Activated CD8-positive, alpha-beta memory T cell treated with anti-CD3 and anti-CD28 coated beads for 24 hours (primary cell): ENCODE results near the gene SLC39A13.

Experiments
- DNase-seq: peaks from one replicate; pipeline ENCODE4 v3.0.0-alpha.2; 2020

SLC39A13 gene

DNA sequence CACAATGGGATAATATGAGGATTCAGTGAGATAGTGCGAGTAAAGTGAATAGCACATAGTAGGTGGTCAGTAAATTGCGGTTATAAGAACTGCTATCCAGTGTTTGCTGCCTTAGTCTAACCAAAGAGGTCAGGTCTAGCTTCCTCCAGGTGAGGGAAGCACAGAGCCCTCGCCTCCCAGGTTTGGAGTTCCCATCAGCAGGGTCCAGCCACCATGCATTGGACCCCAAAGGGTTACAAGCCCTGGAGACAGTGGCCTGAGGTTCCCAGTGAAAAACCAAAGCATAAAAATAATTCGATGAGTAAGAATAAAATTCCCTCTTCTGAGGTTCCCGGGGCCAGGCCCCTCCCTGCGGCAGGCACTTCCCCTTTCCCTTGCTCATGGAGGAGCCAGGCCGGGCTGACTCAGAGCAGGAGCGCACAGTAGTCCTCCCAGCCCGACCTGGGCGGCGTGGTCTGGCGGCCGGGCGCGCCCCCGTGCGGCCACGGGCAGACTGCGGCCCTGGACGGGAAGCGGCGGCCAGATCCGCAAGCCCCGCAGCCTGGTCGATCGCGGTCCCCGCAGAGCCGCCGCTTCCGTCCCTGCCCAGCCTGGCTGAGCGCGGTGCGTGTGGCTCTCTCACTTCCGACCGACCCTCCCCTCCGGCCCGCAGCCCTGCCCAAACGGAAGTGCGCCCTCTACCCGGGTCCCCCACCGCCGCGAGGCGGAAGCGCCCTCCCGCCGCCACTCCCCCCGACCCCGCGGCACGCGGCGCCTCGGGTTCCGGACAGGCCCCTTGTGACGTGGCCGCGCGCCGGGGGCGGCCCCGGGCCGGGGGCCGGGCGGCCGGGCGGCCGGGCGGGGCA, at the start of gene SLC39A13:
TSS of gene SLC39A13 (plus strand) at position 845 of the 845 bp plus-strand sequence. CDS start 1,505 bp downstream, outside the sequence.
- DNase-seq: peak; percentile 98

DNA sequence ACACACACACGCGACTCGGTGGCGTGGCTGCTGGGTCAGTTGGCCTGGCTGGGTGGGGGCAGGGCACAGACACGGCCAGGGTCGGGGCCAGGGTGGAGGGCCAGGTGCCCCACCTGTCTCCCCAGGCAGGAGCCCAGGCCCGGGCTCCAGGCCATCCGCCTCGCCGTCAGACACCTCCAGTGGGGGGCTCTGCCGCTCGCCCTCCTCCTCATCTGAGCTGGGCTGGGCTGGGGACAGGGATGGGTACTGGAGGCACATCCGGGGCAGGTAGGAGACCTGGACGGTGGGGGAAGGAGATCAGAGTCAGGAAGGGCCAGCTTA, 49.7 kb upstream of the SLC39A13 start:
- no peak for DNase-seq

DNA sequence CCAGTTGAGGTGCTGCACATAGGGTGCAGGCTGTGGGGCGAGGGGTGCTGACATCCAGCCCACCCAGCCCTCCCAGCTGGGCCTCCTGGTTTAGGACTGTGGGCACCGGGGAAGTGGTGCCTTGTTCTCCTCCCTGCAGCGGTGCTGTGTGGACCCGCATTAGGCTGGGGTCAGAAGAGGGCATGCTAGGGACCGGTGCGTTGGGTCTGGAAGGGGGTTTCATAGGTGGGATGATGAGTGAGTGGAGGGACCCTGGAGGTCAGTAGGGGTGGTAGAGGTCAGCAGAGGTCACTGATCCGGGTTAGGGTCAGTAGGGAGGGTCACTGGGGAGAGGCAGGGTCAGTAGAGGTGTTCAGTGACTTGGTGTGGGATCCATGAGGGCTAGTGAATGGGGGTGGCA, 49.2 kb upstream of the SLC39A13 start:
- DNase-seq: no peak

DNA sequence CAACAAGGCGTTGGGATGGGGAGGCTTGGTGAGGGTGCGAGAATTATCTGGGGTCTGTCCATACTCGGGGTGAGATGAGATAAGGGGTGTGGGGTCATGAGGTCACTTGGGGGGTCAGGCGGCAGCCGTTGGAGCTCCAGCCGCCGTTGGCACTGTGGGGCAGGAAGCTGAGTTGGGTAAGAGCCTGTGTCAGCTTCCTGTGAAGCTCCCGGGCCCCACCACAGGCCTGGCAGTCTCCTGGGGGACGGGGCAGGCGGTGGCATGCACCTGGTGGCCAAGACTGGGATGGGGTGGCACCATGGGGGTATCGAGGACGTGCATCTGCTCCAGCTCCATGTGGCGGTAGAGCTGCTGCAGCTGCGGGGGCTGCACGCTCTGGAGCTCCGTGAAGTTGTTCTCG, 48.8 kb upstream of the SLC39A13 start:
- DNase-seq: no peak

DNA sequence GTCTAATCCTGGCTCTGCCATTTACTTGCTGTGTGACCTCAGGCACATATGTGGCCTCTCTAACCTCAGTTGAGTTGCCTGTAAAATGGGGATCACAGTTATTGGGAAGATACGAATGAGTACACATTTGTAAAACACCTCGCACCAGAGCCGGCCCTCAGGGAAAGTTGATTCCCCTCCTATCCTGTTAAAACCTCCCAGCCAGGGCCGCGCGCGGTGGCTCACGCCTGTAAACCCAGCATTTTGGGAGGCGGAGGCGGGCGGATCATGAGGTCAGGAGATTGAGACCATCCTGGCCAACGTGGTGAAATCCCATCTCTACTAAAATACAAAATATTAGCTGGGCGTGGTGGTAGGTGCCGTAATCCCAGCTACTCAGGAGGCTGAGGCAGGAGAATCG, 48.0 kb upstream of the SLC39A13 start:
- DNase-seq: no peak

DNA sequence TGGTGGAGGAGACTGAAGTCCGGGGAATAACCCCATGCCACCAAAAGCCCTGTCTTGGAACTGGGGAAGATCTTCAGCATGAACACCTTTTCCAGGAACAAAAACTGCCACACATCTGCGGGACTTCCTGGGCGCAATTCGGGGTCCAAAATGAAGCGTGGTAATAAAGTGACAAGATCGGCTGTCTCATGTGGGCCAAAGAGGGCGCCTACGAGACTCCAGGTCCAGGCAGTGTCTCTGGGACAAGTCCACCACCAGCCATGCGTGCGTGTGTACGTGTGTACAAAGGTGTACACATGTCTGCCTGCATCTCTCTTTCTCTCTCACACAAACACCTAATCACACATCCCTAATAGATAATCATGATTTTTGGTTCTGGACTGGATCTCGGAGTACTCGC, 47.0 kb upstream of the SLC39A13 start:
- no peak for DNase-seq

DNA sequence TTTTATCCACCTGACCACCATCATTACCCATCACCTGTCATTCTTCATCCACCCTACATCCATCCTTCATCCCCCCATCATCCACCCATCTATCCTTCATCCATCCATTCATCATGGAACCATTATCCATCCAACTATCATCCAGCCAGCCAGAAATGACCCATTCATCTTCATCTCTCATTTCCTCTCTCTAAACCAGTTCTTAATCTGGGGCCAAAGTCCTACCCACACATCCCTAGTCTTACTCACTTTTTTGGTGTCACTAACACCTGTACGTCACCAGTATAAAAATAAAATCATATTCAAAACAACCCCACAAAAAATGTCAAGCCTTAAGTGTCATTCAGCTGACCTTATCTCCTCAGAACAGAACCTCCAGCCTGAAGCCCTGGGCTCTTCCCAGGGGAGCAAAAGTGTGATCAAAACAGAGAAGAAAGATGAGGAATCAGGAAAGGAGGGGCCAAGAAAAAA, 42.3 kb upstream of the SLC39A13 start:
- no peak for DNase-seq

DNA sequence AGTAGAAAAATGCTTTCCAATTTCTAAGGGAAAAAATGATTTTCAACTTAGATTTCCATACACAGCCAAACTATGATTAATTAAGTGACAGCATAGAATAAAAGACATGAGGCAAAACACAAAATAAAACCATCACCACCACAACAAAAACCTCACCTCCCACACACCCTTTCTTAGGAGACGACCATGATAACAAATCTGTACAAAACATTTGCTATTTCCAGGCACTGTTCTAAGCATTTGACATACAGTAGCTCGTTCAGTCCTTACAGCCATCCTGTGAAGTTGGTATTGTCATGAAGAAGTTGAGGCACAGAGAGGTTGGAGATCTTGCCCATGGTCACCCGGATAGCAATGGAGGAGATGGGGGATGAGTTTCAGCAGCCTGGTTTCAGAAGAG, 38.7 kb upstream of the SLC39A13 start:
- DNase-seq: no peak

DNA sequence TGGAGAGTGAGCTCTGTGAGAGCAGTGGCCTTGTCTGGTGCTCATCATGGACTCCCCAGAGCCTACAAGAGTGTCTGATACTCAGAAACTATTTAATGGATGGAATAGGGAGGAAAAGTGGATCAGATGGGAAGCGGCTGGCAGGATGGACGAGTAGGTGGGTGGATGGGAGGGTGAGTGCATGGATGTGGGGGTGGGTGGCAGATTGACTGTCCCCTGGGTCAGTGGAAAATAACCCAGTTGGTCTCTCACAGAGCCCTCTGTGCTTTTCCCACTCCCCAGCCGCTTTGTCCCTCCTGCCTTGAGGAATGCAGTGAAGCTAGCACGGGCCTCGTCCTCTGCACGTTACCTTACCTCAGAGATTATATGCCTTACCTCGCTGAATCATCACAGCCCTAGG, 36.0 kb upstream of the SLC39A13 start:
- no peak for DNase-seq

DNA sequence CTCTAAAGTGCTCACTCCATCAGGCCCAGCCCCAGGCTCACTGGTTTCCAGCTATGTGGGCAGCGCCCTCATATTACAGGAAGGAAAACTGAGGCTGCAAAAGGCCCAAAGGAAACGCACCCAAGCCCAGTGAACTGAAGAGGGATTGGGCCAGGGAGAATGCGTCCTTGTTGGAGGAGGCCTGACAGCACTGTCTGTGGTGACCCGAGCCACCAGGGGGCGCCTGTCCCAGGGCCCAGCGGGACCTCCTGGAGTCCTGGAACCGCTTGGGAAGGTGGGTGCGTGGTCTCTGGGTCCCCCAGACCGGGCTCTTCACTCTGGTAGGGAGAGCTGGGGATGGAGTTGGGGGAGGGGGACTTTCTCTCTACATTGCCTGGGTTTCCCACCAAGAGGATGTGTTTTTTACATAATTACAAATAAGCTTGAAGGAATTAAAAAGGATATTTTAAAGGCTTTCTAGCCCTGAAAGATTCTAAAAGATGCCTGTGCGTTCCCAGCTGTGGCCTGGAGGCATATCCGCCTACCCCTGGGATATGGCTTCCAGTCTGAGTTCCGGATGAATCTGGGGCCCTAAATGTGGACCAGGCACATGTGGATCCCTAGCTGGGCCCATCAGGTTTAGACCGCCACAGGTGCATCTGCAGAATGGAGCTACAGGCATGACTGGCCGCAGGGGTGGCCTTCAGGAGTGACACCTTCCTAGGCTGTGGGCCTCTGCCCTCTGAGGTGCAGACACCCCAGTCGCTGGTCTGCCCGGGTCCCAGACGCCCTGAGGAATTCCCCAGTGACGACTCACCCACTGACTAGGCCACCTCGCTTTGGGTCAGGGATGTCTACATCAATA, 34.3 kb upstream of the SLC39A13 start:
- DNase-seq: peak; percentile 94

DNA sequence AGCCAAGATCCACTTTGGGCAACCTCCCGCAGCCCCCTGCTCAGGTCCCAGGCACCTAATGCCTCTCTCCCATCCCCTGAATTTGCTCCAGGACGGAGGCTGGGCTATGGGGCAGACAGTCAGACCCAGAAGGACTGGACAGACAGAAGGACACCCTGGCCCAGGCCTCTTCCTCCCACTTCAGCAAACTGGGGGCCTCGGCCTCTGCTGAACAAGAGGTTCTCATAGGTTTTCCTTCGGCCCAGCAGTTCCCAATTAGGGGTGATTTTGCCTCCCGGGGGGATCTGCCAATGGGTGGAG, 33.7 kb upstream of the SLC39A13 start:
- DNase-seq: no peak

DNA sequence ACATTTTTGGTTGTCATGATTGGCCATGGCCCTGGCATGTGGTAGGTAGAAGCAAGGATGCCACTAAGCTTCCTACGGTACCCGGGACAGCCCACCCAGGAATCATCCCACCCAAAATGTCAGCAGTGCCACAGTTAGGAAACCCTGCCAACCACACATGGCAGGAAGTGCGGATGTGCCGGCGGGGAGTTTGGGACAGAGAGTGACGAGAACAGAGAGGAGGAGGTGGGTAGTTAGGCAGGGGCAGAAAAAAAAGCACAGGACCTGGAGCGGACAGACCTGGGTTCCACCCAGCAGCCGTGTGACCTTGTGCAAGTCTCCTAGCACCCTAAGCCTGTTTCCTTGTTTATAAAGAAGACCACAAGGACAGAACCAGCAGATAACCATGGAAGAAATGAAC, 33.4 kb upstream of the SLC39A13 start:
- DNase-seq: no peak

DNA sequence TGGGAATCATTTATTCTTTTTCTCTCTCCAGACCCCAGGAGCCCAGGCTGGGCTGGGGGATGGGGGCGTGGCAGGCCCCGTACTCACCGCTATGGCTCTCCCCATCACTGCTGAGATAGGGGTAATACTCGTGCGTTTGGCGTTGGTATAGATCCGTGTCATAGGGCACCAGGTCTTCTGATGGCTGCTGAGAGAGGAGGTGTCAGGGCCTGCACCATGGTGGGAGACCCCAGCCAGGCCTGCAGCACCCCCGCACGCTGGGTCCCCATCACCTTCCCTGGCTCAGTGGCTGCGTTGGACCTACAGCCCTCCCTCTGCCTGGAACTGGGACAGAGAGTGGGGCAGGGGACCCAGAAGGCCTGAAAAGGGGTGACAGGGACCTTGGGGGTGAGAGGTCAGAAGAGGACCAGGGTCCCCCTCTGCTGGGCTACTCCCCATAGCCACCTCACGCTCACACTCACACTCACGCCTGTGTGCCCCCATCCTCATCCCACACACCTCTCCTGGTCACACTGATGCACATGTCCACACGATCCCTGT, 32.8 kb upstream of the SLC39A13 start:
- DNase-seq: no peak

DNA sequence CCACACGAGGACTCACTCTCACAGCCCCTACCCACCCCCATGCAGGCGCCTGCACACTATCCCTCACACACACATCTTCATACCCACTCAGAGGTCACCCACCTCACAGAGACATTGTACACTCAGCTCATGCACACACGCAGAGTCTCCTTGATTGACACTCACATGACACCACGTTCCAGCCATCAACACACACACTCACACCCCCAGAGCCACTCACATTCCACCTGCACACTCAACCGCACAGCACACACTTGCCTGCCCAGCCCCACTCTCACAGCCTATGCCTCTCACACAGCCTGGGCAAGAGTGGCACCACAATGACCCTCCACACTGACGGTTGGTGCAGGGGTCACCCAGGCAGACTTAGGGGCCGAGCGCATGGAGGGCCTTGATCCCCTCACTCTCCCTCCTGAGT, 32.3 kb upstream of the SLC39A13 start:
- DNase-seq: no peak

DNA sequence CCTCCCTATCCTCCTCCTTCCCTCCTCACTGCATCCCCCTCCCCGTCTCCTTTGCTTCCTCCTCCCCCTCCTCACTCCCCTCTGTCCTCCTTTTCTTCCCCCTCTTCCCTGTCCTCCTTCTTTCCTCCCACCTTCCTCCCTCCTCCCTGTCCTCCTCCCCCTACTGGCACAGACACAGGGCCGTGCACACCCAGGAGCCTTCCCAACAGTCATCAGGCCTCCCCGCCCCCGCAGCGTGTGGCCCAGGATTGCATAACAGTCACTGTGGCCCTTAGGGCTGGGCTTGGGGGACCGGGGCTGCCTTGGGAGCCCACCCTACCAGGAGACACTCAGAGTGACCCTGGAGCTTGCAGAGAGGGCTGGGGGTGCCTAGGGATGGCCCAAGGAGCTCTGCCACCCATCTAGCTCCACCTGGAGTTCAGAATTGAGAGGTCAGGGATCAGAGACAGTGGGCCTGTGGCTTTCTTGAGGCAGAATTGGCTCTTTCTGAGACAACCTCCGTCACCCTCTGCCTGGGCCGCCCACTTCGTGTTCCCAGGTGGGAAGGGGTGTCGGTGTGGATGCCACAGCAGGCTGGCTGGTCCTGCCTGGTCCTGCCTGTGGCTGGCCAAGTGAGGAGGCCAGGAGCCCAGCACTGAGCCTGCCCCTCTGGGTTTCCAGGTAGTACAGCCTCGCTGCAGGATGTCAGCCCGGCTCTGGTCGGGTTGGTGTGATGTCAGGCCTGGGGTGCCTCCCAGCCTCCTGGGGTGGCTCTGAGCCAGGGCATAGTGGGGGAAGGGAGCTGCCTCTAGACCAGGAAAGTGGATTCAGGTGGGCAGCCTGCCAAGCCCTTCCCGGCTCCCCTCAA, 31.6 kb upstream of the SLC39A13 start:
- DNase-seq: no peak

DNA sequence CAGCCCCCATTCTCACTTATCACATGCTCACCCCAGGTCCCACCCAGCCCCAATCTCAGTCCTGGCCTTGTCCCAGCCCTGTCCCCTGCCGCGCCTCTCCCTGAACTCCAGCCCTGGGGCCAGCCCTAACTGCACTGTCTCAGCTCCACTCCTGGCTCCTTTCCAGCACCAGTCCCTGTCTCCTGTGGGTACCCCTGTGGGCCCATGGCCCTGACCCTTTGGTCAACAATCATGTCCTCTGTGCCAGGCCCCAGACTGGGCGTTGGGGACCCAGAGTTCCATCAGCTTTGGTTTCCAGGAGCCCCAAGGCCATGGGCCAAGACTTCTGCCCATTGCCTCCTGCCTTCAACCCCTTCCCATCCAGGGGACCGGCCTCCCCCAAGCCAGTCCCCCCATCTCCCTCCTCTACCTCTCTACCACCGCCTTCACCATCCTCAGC, 30.8 kb upstream of the SLC39A13 start:
- no peak for DNase-seq

DNA sequence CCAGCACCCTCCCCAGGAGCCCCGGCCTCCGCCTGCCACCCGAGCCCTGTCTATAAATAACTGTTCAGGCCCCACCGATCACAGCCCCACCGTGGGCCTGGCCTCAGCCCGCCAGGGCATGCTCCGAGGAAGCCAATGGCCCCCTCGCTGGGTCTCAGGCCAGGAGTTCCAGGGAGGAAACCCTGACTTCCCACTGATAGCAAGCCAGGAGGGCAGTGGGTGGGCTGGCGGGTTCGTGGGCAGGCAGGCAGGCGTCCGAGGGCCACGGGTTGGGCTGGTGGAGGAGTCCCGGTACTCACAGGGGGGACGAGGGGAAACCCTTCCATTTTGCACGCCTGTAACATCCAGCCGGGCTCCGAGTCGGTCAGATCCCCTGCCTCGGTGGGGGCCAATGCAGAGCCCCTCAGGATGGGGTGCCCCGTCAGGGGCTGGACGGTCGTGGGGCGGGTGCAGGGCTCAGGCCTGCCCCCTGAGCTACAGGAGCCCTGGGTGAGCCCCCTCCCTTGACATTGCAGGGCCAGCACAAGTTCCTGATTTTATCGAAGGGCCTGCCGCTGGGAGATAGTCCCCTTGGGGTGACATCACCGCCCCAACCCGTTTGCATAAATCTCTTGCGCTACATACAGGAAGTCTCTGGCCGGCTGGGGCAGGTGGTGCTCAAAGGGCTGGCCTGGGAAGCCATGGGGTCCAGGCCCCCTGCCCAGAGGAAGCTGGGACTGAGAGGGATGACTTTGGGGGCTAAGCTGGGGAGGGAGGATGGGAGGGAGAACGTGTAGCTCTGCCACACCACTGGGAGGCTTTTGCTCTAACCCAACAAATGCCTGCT, 30.2 kb upstream of the SLC39A13 start, which contains the start of gene SPI1:
TSS of gene SPI1 (minus strand) at position 538 of the 826 bp plus-strand sequence. CDS start at position 344, 194 bp downstream.
- no peak for DNase-seq

DNA sequence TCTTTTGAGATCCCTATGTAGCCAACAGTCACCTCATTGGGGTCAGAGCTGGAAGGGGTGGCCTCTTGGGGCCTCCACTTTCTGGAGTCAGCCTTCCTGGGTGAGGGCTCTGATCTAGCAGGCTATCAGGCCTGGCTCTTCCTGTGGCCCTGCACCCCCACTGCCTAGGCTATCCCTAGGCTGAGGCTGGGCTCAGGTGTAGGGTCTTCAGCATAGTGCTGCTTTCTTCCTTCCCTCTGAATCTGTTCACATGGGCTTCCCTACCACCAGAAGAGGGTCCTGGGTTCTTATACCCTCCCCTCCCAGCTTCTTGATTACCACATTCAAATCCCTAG, 29.6 kb upstream of the SLC39A13 start:
- no peak for DNase-seq

DNA sequence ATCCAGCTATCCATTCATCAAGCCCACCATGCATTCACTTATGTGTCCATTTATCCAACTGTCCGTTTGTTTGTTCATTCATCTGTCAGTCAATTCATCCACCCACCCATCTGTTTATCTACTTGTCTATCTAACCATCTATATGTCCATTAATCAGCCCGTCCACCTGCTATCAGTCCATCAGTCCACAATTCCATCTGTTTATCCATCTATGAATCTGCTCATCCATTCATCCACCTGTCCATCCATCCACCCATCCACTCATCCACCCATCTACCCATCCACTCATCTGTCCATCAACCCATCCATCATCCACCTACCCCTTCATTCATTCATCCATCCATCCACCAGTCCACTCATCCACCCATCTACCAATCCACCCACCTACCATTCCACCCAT, 29.1 kb upstream of the SLC39A13 start:
- DNase-seq: no peak

DNA sequence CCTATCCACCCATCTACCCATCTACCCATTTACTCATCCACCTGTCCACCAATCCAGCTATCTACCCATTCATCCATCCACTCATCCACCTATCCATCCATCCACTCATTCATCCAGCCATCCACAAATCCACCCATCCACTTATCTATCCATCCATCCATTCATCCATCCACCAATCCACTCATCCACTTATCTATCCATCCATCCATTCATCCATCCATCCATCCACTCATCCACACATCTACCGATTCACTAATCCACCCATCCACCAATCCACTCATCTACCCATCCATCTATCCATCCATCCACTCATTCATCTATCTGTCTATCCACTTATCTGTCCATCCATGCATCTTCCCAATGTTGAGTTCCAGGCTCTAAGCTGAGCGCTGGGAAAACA, 28.3 kb upstream of the SLC39A13 start:
- DNase-seq: no peak

DNA sequence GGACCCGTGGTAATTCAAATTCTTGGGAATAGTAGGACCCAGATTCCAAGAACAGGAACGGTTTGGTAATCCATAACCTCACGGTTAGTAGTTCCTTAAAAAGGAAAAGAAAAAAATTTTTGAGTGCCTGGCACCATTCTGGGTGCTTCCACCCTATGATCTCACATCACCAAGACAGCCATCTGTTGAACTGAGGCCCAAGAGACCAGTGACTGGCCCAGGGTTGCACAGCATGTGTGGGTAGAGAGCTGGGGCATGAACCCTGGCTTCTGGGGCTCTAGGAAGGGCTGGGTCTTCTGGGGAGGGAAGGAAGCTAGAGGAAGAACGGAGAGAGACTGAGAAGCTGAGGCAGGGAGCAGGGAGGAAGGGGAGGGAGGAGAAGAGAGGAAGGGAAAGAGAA, 25.3 kb upstream of the SLC39A13 start:
- no peak for DNase-seq

DNA sequence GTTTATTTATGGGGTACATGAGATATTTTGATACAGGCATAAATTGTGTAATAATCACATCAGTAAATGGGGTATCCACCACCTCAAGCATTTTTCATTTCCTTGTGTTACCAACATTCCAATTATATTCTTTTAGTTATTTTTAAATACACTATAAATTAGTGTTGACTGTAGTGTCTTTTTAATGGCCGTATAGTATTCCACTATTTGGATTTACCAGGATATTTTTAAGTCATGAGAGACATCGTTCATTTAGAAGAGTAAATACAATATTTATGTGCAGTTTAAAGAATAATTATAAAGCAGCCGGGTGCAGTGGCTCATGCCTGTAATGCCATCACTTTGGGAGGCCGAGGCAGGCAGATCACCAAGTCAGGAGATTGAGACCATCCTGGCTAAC, 23.9 kb upstream of the SLC39A13 start:
- no peak for DNase-seq
